NCI-H226 (cell line): Measurements from ENCODE around the gene ALKAL2.
"Not testable (repeated sequence)": the region's sequence is repeated elsewhere in the genome, so short reads cannot be mapped to it uniquely, and the experiment has no call there.

Experiments
- DNase-seq: peaks from one replicate; pipeline ENCODE4 v3.0.0-alpha.2; 2015

ALKAL2 gene, protein sequence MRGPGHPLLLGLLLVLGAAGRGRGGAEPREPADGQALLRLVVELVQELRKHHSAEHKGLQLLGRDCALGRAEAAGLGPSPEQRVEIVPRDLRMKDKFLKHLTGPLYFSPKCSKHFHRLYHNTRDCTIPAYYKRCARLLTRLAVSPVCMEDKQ

DNA sequence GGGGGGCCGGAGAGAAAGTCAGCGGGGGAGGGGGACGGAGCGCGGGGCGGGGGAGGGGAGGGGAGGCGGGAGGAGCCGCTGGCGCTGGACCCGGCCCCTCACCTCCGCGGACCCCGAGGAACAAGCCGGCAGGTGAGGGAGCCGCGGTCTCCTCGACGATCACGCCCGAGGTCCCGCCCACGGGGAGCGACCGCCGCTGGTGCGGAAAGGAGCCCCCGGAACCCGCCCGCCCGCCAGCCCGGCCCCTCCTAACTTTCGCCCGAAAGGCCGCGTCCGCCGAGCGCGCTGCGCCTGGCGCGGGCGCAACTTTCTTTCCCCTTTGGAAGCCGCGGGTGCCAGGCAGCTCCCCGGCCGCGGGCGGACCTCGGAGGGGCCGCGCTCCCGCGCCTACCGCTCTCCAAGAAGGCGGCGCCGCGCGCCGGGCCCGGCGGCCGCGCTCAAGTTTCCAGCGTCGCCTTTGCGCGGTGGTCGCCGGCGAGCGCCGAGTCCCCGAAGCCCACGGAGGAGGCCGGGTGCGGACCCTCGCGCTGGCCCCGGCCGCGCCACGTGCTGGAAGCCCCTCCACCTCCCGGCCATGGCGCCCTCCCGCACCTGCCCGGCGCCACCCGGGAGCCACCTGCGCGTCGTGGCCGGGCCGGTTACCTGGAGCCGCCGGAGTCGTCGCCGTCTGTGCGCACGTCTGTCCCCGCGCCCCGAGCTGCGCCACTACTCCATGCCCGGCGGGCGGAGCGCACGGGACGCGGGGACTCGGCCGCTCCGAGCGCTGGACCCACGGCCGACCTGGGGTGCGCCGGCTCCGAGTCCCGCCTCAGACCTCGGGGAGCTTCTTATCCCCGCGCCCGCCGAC is at the start of gene ALKAL2:
ALKAL2 (minus strand) TSS at position 181 of the 847 bp plus-strand sequence. CDS start 256 bp downstream, outside the sequence.
- DNase-seq = no peak

DNA sequence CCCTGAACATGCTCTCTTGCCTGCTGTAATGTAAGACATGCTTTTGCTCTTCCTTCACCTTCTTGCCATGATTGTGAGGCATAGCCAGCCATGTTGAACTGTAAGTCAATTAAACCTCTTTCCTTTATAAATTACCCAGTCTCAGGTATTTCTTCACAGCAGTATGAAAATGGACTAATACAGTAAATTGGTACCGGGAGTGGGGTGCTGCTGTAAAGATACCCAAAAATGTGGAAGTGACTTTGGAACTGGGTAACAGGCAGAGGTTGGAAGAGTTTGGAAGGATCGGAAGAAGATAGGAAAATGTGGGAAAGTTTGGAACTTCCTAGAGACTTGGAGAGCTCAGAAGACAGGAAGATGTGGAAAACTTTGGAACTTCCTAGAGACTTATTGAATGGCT is 49.1 kb upstream of the ALKAL2 start:
- DNase-seq = not testable (repeated sequence)

DNA sequence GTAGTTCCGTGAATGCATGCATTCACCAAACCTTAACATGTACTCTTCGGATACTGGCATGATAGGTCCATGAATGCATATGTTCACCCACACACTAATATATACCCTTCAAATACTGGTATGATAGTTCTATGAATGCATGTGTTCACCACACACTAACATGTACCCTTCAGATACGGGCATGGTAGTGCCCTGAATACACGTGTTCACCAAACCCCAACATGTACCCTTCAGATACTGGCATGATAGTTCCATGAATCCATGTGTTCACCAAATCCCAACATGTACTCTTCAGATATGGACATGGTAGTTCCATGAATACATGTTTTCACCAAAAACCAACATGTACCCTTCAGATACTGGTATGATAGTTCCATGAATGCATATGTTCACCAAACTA is 48.5 kb upstream of the ALKAL2 start:
- no peak for DNase-seq

DNA sequence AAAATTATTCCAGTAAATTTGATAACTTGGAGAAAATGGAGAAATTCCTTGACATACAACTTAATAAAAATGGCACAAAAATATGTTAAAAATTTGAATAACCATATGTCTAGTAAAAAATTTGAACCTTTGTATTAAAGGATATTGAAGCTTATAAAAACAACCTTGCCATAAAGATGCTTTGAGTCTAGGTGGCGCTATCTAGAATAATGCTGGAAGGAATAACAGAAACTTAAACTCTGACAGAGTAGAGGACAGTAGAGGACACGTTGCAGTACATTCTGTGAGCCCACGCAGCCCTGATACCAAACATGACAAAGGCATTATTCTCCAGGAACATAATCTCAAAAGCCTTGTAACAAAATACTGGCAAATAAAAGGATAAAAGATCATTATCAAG is 44.7 kb upstream of the ALKAL2 start:
- no peak for DNase-seq

DNA sequence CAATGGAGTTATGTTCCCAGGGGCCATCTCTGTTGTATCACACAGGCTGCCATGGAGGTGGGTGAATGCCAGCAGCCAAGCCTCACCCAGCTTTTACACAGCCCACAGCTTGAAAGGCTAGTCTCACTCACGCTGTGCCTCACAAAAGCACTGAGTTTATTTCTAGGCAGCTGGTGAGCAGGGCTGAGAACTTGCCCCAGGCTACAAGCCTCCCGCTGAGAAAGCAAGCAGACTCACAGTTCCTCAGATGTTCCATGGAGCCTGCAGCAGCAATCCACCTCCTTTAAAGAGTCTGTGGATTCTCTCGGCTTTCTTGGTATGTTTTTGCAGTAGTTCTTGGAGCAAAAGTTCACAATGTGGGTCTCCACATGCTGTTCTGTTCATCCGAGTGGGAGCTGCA is 40.9 kb upstream of the ALKAL2 start:
- DNase-seq = no peak

DNA sequence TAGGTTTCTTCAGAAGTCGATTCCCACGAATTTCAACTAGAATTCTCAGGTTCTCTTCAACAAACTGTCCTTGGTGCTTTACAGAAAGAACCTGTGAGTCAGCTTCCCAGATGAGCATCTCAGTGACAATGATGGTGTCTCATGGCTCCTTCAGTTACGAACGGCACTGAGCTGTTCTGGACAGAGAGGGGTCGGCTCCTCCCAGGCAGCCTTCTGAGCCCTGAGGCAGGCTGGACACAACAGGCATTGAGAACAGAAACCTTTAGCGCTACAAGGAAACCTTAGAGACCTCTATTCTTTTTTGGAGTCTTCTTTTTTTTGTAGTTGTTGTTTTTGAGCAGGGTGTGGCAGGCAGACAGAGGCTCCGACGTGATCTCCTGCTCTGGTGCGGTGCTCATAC is 35.1 kb upstream of the ALKAL2 start:
- no peak for DNase-seq

DNA sequence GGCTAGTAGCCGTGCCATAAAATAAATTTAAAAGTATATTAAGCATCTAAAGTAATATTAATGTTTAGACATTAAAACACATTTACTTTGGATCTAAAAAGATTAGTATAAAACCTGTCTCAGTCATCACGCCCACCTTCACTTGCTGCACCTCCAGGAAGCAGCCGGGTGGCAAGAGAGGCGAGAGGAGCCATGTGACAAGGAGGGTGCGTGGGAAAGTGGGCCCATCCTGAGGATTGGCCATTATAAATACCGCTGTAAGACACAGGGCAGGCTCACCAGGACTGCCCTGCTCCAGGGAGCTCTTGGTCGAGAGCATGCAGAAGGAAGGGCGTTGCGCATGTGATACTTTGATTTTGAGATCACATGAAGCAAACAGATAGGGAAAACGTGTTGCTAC is 34.4 kb upstream of the ALKAL2 start:
- no peak for DNase-seq

DNA sequence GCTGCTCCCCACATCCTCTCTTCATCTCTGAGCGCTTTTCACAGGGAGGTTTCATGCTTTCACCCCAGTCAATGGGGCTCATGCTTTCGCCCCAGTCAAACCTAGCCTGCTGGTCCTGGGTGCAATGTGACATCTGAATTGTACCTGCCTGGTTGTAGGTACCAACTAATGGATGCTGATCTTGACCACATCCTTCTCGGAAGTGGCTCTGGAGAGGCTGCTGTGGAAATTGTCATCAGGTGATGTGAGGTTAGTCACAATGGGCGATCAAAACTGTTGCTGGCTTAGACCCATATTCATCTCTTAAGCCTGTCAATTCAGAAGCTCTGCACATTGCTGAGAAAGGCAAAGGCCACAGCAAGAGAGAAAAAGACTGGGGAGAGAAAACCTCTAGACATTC is 32.7 kb upstream of the ALKAL2 start:
- DNase-seq = no peak

DNA sequence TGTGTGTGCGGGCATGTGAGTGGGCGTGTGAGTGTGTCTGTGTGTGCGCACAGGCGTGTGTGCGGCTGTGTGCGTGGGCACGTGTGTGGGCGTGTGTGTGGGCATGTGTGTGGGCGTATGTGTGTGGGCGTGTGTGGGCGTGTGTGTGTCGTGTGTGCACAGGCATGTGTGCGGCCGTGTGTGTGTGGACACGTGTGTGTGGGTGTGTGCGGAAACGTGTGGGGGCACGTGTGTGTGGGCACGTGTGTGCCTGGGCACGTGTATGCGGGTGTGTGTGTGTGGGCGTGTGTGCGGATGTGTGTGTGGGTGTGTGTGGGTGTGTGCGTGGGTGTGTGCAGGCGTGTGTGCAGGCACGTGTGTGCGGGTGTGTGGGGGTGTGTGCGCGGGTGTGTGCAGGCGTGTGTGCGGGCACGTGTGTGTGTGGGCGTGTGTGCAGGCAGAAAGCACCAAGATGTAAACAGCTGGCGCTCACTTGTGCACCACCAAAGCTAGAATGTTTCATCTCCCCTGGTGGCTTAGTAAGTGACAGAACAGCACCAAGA is 31.2 kb upstream of the ALKAL2 start:
- no peak for DNase-seq

DNA sequence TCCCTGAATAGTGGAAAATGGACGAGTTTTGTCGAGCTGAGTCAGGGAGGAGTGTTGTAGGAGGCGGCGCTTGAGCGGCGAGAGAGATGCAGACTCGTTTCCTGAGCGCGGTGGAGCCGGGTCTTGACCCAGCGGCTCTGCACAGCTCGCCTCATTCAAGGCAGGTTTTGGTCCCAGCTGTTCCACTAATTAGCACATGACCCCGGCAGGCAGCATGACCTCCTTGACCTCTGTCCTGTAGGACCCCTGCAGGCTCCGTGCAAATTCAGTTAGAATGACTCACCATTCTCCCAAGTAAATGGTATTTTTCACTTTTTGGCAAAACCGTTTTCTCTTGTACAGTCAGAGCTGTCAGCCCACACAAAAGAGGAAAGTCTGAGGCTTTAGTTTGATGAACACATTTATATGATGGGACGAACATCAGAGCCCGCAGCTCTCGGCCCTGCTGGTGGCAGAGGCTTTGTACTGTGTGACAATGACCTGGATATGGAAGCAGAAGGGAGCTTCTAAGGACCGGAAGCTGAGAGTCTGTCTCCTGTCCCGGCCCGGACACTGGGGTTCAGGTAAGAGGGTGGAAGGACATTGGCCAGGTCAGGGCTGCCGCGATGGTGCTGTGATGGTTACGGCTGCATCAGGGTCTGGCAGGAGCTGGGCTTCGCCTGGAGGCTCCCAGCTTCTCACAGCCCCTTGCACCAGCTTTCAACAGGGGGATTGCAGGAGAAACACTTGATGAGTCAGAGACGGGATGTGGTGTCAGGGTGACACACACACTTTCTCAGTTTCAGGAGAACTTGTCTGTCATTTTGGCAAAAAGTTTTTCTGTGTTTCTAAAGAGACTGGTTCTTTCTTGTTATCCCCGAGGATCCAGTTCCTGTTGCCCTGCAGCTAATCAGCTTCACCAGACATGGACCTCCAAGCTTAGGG is 29.9 kb upstream of the ALKAL2 start:
- DNase-seq = no peak

DNA sequence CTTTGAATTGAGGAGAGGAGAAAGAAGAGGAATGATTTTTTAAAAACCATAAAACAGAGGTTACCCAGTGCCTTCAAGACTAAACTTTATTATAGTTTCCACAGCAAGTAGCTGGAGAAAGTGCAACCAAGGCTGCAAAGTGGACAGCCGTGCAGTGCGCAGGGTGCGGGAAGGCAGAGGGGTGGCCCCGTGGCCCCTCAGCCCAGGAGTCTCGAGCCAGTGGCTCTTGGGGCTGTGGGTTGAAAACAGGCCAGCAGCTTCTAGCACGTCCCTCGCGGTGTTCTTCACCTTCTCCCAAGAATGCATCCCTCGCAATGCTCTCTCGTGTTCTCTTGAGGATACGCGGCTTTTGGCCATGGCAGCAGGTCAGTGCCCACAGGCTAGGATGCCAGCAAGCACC is 28.5 kb upstream of the ALKAL2 start:
- DNase-seq = no peak

DNA sequence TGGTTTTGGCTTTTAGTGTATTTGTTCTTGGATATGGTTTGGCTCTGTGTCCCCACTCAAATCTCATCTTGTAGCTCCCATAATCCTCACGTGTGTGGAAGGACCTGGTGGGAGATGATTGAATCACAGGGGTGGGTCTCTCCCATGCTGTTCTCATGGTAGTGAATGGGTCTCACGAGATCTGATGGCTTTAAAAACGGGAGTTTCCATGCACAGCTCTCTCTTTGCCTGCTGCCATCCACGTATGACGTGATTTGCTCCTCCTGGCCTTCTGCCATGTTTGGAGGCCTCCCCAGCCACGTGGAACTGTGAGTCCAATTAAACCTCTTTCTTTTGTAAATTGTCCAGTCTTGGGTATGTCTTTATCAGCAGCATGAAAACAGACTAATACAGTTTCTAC is 28.0 kb upstream of the ALKAL2 start:
- not testable (repeated sequence) for DNase-seq

DNA sequence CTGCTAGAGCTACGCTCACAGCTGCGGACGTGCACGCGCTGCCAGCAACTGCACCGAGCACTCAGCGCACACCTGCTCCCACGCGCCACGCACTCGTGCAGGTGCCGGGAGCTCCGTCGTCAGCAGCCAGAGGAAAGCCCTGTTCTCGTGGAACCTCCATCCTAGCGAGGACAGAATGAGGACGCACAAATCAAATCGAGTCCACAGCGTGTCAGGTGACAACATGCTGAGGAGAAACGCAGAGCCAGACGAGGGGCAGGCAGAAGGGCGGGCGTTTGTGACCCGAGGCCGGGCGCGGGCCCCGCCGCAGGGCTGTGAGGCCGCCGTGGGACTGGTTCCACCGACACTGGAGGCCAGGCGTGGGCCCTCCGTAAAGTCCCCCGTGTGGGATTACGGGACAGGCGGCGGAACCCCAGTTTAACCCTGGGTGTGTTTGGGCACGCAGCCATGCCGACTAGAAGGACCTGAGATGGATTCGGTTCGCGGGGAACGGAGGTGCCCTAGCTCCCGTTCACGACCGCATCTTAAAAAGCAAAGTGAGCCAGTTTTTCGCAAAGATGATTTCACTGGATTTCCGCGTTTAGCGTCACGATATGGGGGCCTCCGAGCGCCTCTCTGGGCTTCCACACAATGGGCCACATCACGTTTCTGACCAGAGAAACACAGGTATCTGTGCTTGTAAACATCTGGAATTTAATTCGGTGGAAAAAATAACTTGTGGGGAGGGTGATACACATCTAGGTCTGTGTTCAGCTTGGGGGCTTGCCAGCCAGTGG is 26.9 kb upstream of the ALKAL2 start:
- DNase-seq = no peak

DNA sequence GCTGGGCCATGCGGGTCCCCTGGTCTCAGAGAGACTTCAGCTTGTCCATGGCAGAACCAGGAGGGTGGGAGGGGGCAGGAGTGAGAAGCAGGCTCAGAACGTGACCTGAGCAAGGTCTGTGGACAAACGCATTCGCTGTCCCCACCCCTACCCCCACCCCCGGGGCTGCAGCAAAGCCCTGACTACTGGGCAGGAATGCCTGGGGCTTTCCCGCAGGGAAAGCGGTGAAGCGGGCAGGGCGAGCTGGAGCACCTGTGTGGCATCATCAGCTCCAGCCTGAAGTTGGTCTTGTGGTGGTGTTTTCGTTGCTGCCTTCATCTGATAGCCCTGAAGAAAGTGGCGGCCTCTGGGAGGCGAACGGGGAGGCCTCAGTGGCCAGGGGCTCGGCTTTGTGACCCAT is 26.1 kb upstream of the ALKAL2 start:
- DNase-seq = no peak

DNA sequence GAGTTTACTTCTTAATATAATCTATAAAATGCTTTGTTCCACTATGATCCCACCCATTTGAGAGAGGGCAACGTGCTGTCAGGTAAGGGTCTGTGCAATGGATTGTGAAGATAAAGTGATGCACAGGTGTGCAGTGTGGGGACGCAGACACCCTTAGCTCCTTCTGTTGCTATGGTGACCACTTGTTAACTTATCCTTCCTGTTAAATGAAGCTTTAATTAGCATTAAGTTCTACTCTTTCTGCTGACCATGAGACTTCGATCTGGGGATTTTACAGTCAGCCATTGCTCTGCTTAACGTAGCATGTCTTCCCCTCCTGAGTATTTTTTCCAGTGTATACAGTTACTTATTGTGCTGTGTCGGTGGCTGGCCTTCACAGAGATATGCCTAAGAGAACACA is 23.1 kb upstream of the ALKAL2 start:
- DNase-seq = no peak

DNA sequence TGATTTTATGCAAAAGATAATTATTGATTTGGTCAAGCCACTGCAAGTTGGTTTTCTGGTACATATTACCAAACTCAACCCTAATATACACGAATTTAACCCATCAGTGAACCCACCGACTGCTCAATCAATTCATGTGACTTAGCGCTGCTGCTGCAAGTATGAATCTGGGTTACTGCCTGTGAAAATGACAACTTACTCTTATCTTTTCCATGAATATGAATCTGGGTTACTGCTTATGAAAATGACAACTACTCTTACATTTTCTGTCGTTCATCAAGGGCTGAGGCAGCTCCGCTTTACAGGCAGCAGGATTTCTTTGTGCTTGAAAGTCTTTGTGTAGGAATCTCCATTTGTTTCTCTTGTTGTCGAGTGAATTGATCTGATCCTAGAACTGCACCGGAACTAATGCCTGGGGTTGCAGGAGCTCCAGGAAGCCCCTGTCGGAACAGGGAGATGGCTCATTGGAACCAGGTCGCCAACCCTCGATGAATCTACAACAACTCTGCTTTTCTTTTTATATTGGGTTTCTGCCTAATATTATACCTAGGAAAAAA is 22.1 kb upstream of the ALKAL2 start:
- DNase-seq = no peak

DNA sequence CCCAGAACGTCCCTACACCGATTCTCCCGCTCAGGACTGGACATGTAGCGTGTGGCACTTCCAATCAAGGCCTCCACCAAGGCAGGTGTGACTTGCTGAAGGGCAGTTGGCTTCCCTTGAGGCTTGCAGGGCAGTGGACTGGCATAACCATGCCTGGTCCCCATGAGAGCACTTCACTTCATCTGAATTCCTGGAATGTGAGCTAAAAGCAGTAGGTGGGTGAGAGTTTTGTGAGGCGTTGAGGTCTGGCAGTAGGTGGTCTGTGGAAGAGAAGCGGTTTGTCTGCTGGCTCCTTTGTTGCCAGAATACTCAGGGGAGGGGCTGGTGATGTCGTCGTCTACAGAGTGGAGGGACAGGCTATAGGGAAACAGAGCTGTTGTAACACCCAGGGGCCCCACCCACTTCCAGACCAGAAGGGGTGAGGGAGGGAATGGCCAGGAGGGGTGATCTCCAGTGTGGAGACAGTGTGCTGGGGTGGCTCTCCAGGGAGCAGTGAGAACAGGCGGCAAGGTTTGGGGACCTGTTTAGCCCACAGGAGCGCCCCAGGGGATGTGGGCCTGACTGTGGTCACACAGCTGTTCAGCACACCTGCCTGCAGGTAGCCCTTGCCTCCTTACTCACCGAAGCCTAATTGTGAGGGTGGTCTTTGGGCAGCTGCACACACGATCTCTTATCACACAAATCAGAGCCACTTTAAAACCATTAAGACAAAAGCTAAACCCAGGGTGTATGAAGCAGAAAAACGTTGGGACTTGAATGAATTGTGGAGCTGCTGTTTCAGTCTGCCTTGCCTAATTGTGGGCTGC is 21.5 kb upstream of the ALKAL2 start:
- no peak for DNase-seq

DNA sequence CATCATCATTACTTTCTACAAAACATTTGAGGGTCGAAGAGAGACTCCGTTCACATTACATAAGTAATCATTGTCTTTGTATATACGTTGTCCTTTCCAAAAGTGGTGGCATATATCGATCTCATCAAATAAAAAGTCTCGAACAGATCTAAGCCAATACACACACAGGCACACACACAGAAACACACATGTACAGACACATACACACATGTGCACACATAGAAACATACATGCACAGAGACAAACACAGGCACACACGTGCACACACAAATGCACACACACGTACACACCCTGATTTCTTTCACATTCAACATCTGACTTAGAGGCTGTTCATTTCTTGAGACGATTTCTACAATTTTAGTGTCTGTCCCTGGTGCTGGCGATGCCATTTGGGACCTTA is 17.5 kb upstream of the ALKAL2 start:
- DNase-seq = no peak

DNA sequence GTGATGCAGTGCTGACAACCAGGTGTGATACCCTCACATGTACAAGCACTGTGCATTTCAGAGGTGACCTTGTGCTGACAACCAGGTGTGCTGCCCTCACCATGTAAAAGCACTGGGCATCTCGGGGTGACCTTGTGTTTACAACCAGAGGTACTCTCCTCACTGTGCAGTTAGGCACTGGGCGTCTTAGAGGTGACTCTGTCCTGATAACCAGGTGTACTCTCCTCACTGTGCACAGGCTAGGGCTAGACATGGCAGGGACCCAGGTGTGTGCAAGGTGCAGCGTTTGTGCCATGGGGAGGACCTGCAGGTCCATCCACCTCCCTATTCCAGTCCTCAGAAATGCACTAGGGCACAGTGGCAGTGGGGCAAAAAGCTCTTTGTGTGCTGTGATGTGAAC is 8.5 kb upstream of the ALKAL2 start:
- no peak for DNase-seq

DNA sequence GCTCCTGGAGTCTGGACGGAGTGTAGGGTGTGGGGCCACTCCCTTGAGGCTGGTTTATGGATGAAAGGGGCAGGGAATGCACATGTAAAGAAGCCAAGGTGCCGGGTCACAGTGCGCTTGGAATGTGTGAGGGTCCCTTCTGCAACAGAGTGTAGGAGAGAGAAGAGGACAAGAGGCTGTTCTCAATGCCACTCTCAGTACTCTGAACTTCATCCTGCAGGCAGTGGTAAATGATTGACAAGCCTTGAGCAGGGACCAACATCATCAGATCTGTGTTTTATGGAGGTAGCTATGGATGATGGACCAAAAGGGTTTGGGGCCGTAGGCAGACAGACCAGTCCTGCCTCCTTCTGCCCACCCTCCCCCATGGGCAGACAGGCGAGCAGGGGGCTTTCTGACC is 7.2 kb upstream of the ALKAL2 start:
- no peak for DNase-seq

DNA sequence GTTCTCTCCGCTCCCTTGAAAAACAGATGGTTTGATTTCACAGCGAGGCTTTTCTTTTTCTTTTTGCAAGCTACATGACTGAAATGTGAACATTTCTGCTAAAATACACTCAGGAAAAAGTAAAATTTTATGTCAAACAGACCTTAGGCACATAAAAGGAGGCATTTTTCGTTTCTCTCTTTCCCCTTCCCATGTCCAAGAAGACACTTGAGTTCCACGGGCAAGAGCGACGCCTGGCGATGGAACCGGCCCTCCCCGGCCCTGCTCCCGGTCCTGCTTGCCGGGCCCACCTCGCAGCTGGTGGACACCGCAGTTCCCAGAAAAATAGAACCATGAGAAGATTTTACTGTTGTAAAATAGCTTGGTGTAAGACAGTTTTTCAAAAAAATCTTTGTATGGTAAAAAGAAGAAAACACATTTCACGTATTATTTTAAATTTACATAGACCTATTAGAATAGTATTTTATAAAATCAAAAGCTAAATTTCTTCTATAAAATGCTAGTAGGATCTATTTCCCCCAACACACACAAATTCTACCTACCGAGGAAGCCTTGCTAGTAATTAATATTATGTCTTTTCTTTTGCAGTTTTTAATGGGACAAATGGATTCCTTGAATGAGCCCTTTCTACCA is 2.3 kb upstream of the ALKAL2 start:
- peak; percentile 43 for DNase-seq
